Measurements from ENCODE around the gene RSBN1L.
"Not testable (repeated sequence)": the region's sequence is repeated elsewhere in the genome, so short reads cannot be mapped to it uniquely, and the experiment has no call there.

The RSBN1L gene

GRCh38 chr7:77766801-77767605 is 70.7 kb downstream of the RSBN1L start:
- DNase-seq (ENCODE audit: low read depth, low spot score): no peak

- no peak for DNase-seq (ENCODE audit: low read depth, low spot score)
These were observed 74.1 kb downstream of the RSBN1L start for GRCh38 chr7:77770316-77770715.

- no peak for DNase-seq (ENCODE audit: low read depth, low spot score)
These were observed 75.6 kb downstream of the RSBN1L start for GRCh38 chr7:77771901-77772300.

- no peak for DNase-seq (ENCODE audit: low read depth, low spot score)
These were observed 82.3 kb downstream of the RSBN1L start for GRCh38 chr7:77778535-77778934.

- DNase-seq (ENCODE audit: low read depth, low spot score): no peak
These were observed 86.1 kb downstream of the RSBN1L start for GRCh38 chr7:77782383-77782782.

GRCh38 chr7:77783111-77783510 is 86.9 kb downstream of the RSBN1L start:
- DNase-seq (ENCODE audit: low read depth, low spot score): no peak

GRCh38 chr7:77783545-77783944 is 87.3 kb downstream of the RSBN1L start:
- DNase-seq (ENCODE audit: low read depth, low spot score): no peak

GRCh38 chr7:77784426-77784825 is 88.2 kb downstream of the RSBN1L start:
- not testable (repeated sequence) for DNase-seq (ENCODE audit: low read depth, low spot score)

- no peak for DNase-seq (ENCODE audit: low read depth, low spot score)
These were observed 89.8 kb downstream of the RSBN1L start for GRCh38 chr7:77786018-77786417.

GRCh38 chr7:77786741-77787140 is 90.5 kb downstream of the RSBN1L start:
- no peak for DNase-seq (ENCODE audit: low read depth, low spot score)

GRCh38 chr7:77788327-77788902 is 92.2 kb downstream of the RSBN1L start:
- DNase-seq (ENCODE audit: low read depth, low spot score): no peak

GRCh38 chr7:77791336-77791735 is 95.1 kb downstream of the RSBN1L start:
- DNase-seq (ENCODE audit: low read depth, low spot score): no peak

- no peak for DNase-seq (ENCODE audit: low read depth, low spot score)
These were observed 95.7 kb downstream of the RSBN1L start for GRCh38 chr7:77791956-77792355.

GRCh38 chr7:77794000-77794399 is 97.7 kb downstream of the RSBN1L start:
- DNase-seq (ENCODE audit: low read depth, low spot score): no peak

- no peak for DNase-seq (ENCODE audit: low read depth, low spot score)
These were observed 99.8 kb downstream of the RSBN1L start for GRCh38 chr7:77796109-77796508.

- no peak for DNase-seq (ENCODE audit: low read depth, low spot score)
These were observed 100.7 kb downstream of the RSBN1L start for GRCh38 chr7:77796960-77797359.

GRCh38 chr7:77797734-77798393 is 101.6 kb downstream of the RSBN1L start:
- DNase-seq (ENCODE audit: low read depth, low spot score): no peak

- peak; percentile 100 for DNase-seq (ENCODE audit: low read depth, low spot score)
These were observed 102.3 kb downstream of the RSBN1L start, which contains the start of the genes PHTF2 and TMEM60 for GRCh38 chr7:77798394-77799077. Gene PHTF2, plus strand, starts transcription at chr7:77798773. Gene TMEM60, minus strand, starts transcription at chr7:77798434. Its CDS starts 4,061 bp downstream, at chr7:77794373.

GRCh38 chr7:77799078-77799964 is 103.1 kb downstream of the RSBN1L start:
- DNase-seq (ENCODE audit: low read depth, low spot score): peak; percentile 64

- peak; percentile 43 for DNase-seq (ENCODE audit: low read depth, low spot score)
These were observed 103.9 kb downstream of the RSBN1L start for GRCh38 chr7:77800158-77800557.

- no peak for DNase-seq (ENCODE audit: low read depth, low spot score)
These were observed 104.5 kb downstream of the RSBN1L start for GRCh38 chr7:77800730-77801129.

All from astrocyte of the hippocampus (primary cell).